ENCODE measurements around the gene MESD. TPM values are rescaled to one million over a fixed set of nuclear protein-coding genes. Genes with fewer than 3 reads are reported as not detected.

Gene MESD
- total RNA-seq, 1 donor from 2014 or later: 13.5 TPM

- Histone ChIP-seq H3K36me3 (peaks cover 71% of the 10 kb centered on the region), H3K9me3 (replicated peaks) (no peaks in the 10 kb centered on the region), H3K27me3 (ENCODE audit: low read depth) (no peaks in the 10 kb centered on the region), H3K4me3 (no peak overlapping the region), H3K4me1 (peaks cover 7% of the 10 kb centered on the region), H3K27ac (replicated peaks) (no peak overlapping the region)
- no peak for DNase-seq
- TF ChIP-seq, protein P1, sequence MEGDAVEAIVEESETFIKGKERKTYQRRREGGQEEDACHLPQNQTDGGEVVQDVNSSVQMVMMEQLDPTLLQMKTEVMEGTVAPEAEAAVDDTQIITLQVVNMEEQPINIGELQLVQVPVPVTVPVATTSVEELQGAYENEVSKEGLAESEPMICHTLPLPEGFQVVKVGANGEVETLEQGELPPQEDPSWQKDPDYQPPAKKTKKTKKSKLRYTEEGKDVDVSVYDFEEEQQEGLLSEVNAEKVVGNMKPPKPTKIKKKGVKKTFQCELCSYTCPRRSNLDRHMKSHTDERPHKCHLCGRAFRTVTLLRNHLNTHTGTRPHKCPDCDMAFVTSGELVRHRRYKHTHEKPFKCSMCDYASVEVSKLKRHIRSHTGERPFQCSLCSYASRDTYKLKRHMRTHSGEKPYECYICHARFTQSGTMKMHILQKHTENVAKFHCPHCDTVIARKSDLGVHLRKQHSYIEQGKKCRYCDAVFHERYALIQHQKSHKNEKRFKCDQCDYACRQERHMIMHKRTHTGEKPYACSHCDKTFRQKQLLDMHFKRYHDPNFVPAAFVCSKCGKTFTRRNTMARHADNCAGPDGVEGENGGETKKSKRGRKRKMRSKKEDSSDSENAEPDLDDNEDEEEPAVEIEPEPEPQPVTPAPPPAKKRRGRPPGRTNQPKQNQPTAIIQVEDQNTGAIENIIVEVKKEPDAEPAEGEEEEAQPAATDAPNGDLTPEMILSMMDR (IDR thresholded peaks at IDR 0.05; ENCODE audit: borderline replicate concordance): no peak
- intact Hi-C loops (cut with micrococcal nuclease): no loop called here
These were observed 43.0 kb downstream of the MESD start for GRCh38 chr15:80946576-80946975.

DNA sequence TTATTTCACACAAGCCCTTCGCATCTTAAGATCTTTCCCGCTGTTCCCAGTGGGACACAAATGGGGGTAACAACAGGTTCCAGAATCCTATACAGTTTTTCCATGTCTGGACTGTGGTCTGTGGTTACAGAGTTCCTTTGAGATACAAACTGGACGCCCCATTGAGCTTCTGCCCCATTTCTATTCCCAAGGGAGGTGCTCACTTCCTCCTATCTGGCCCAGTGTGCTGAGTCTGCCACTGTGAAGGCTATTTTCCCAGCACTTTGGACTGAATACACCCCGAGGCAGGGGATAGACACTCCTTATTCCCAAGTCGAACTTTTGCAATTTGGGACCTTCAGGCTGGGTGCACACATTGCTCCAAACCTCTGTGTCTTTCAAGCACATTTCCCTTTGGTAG is 44.0 kb downstream of the MESD start:
- intact Hi-C loops (cut with micrococcal nuclease): no loop called here
- H3K4me3 ChIP-seq: no peak overlapping the region
- H3K36me3 ChIP-seq: peaks cover 71% of the 10 kb centered on the region
- peaks cover 7% of the 10 kb centered on the region for H3K4me1 ChIP-seq
- DNase-seq: no peak
- H3K9me3 ChIP-seq (replicated peaks): no peaks in the 10 kb centered on the region
- no peak overlapping the region for H3K27ac ChIP-seq (replicated peaks)
- H3K27me3 ChIP-seq (ENCODE audit: low read depth): no peaks in the 10 kb centered on the region
- TF ChIP-seq, protein P1 (IDR thresholded peaks at IDR 0.05; ENCODE audit: borderline replicate concordance): no peak

DNA sequence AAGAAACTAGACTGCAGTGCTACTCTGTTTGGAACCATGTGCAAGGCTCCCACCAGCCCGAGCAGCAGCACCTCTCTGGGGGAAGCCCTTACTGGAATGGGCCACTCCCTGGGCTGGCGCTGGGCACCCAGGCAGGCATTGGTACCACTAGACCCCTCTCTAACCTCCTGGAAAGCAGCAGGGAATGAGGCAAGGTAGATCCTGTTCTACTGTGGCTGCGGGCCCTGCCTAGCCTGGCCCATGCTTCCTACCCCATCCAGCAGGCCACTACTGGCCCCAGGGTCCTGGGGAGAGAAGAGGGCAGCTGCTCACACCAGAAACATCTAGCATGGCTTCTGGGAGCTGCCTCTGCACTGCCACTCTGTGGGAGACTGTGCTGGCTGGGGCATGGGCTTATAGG is 44.8 kb downstream of the MESD start:
- DNase-seq: no peak
- Histone ChIP-seq H3K9me3 (replicated peaks) (no peaks in the 10 kb centered on the region), H3K27ac (replicated peaks) (no peak overlapping the region), H3K4me1 (peaks cover 7% of the 10 kb centered on the region), H3K27me3 (ENCODE audit: low read depth) (no peaks in the 10 kb centered on the region), H3K4me3 (no peak overlapping the region), H3K36me3 (peaks cover 70% of the 10 kb centered on the region)
- TF ChIP-seq, protein P1 (IDR thresholded peaks at IDR 0.05; ENCODE audit: borderline replicate concordance): no peak
- intact Hi-C loops (cut with micrococcal nuclease): no loop called here

DNA sequence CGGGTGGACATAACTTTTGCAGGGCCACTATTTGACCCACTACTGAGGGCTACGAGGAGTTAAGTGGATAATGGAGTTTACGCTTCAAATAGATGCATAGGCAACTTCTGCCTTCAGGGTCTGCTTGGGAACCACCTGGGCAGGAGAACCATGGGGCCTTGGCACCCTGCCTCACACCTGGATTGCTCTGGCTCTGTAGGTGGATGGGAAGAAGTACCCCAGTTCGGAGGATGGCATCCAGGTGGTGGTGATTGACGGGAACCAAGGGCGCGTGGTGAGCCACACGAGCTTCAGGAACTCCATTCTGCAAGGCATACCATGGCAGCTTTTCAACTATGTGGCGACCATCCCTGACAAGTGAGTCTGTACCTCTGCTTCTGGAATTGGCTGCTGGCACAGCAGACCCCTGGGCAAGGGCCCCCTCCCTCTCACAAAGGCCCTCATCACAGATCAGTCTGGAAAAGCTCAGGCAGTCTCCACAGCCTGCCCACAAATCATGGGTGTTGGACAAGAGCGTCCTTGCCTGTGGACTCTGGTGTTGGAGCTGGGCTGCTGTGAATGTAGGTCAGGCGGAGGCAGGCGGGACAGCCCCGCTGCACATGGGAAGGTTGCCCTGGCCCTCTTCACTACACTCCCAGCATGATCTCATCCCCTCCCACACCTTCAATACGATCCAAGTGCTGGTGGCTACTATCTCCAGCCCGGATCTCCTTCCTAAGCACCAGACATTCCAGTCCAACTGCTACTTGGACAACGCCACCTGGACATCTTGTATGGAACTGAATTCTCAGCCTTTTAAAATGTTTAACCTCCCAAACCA is 46.7 kb downstream of the MESD start:
- TF ChIP-seq, protein P1 (IDR thresholded peaks at IDR 0.05; ENCODE audit: borderline replicate concordance): no peak
- Histone ChIP-seq H3K27me3 (ENCODE audit: low read depth) (no peaks in the 10 kb centered on the region), H3K4me3 (no peak overlapping the region), H3K27ac (replicated peaks) (no peak overlapping the region), H3K4me1 (peaks cover 7% of the 10 kb centered on the region), H3K36me3 (peaks cover 53% of the 10 kb centered on the region), H3K9me3 (replicated peaks) (no peaks in the 10 kb centered on the region)
- peak; percentile 42 for DNase-seq
- intact Hi-C loops (cut with micrococcal nuclease): no loop called here

DNA sequence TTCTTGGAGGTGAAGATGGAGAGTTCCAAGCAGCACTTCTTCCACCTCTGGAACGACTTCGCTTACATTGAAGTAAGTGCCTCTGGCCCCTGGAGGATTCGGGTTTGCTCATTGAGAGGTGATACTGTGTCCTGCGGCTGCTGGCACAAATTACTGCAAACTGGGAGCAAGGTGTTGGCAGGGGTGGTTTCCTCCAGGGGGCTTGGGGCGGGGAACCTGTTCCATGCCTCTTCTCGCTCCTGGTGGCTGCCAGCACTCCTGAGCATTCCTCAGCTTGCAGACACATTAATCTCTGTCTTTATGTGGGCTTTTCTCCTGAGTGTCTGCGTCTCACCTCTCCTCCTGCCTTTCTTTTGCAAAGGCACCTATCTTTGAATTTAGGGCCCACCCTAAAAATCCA is 47.4 kb downstream of the MESD start:
- intact Hi-C loops (cut with micrococcal nuclease): no loop called here
- TF ChIP-seq, protein P1 (IDR thresholded peaks at IDR 0.05; ENCODE audit: borderline replicate concordance): no peak
- Histone ChIP-seq H3K27me3 (ENCODE audit: low read depth) (no peaks in the 10 kb centered on the region), H3K9me3 (replicated peaks) (no peaks in the 10 kb centered on the region), H3K4me3 (no peak overlapping the region), H3K36me3 (peaks cover 49% of the 10 kb centered on the region), H3K27ac (replicated peaks) (no peak overlapping the region), H3K4me1 (peaks cover 7% of the 10 kb centered on the region)
- no peak for DNase-seq
